H9 (cell line): ENCODE data around the gene IQGAP2. TPM values are rescaled to one million over a fixed set of nuclear protein-coding genes. Genes with fewer than 3 reads are reported as not detected.

ENCODE experiments used
- DNase-seq: peaks from one replicate; pipeline ENCODE4 v3.0.0-alpha.2; 2017
- H2AFZ ChIP-seq: one replicate; pipeline ENCODE4 v1.6.1; 2013; ENCODE audit warnings: mild to moderate bottlenecking, low read length, control low read depth, moderate library complexity
- H2AK5ac ChIP-seq: 2 replicates; pipeline ENCODE4 v1.6.1; 2013; ENCODE audit warnings: low read length, control low read depth, mixed read lengths; ENCODE audit not compliant: insufficient read length
- H2BK120ac ChIP-seq: one replicate; pipeline ENCODE4 v1.6.1; 2013; ENCODE audit warnings: low read depth, mild to moderate bottlenecking, low read length, control low read depth, inconsistent platforms; ENCODE audit not compliant: poor library complexity, severe bottlenecking
- H2BK12ac ChIP-seq: 2 replicates; pipeline ENCODE4 v1.6.1; 2013; ENCODE audit warnings: low read length, control low read depth, mixed read lengths, low read depth; ENCODE audit not compliant: insufficient read length
- H2BK15ac ChIP-seq: 2 replicates; pipeline ENCODE4 v1.6.1; 2013; ENCODE audit warnings: low read depth, low read length, control low read depth
- H2BK20ac ChIP-seq: one replicate; pipeline ENCODE4 v1.6.1; 2013; ENCODE audit warnings: low read depth, mild to moderate bottlenecking, low read length, control low read depth, inconsistent platforms; ENCODE audit not compliant: poor library complexity, severe bottlenecking
- H2BK5ac ChIP-seq: 2 replicates; pipeline ENCODE4 v1.6.1; 2013; ENCODE audit warnings: low read length, control low read depth, mixed read lengths; ENCODE audit not compliant: insufficient read length
- H3K14ac ChIP-seq: 2 replicates; pipeline ENCODE4 v1.6.1; 2013; ENCODE audit warnings: low read length, control low read depth; ENCODE audit not compliant: insufficient read depth
- H3K18ac ChIP-seq: 2 replicates; pipeline ENCODE4 v1.6.1; 2013; ENCODE audit warnings: low read depth, mild to moderate bottlenecking, mixed read lengths, low read length, control low read depth; ENCODE audit not compliant: insufficient read length
- H3K23ac ChIP-seq: 2 replicates; pipeline ENCODE4 v1.6.1; 2013; ENCODE audit warnings: low read length, control low read depth, mixed read lengths, low read depth; ENCODE audit not compliant: insufficient read length
- H3K23me2 ChIP-seq: 2 replicates; pipeline ENCODE4 v1.6.1; 2013; ENCODE audit warnings: low read depth, mild to moderate bottlenecking, mixed read lengths, low read length, control low read depth; ENCODE audit not compliant: insufficient read length, poor library complexity, severe bottlenecking
- H3K27ac ChIP-seq: 2 replicates; pipeline ENCODE4 v1.5.1; 2013; ENCODE audit warnings: low read length, control low read depth, mixed read lengths, low read depth; ENCODE audit not compliant: insufficient read length
- H3K27me3 ChIP-seq: 2 replicates; pipeline ENCODE4 v1.6.1; 2013; ENCODE audit warnings: low read length, control low read depth, inconsistent platforms; ENCODE audit not compliant: insufficient read depth
- H3K4ac ChIP-seq: 2 replicates; pipeline ENCODE4 v1.6.1; 2013; ENCODE audit warnings: low read depth, mild to moderate bottlenecking, control low read depth, inconsistent platforms, low read length, moderate library complexity
- H3K4me1 ChIP-seq: 2 replicates; pipeline ENCODE4 v1.6.1; 2013; ENCODE audit warnings: low read length, control low read depth, inconsistent platforms; ENCODE audit not compliant: insufficient read depth
- H3K4me2 ChIP-seq: 2 replicates; pipeline ENCODE4 v1.6.1; 2013; ENCODE audit warnings: low read length, control low read depth, mixed read lengths; ENCODE audit not compliant: insufficient read length, insufficient read depth
- H3K56ac ChIP-seq: 2 replicates; pipeline ENCODE4 v1.6.1; 2013; ENCODE audit warnings: low read depth, mild to moderate bottlenecking, mixed read lengths, low read length, control low read depth; ENCODE audit not compliant: insufficient read length
- H3K79me1 ChIP-seq: 2 replicates; pipeline ENCODE4 v1.6.1; 2013; ENCODE audit warnings: low read depth, mild to moderate bottlenecking, moderate library complexity, low read length, control low read depth, inconsistent platforms; ENCODE audit not compliant: insufficient read depth, poor library complexity, severe bottlenecking
- H3K79me2 ChIP-seq: 2 replicates; pipeline ENCODE4 v1.6.1; 2013; ENCODE audit warnings: low read length, control low read depth, inconsistent platforms; ENCODE audit not compliant: insufficient read depth
- H3K9ac ChIP-seq: 2 replicates; pipeline ENCODE4 v1.6.1; 2013; ENCODE audit warnings: low read length, control low read depth, mixed read lengths; ENCODE audit not compliant: insufficient read length; ENCODE audit errors: extremely low read depth
- H3K9me3 ChIP-seq: one replicate; pipeline ENCODE4 v1.6.1; 2013; ENCODE audit warnings: low read depth, low read length, inconsistent platforms; ENCODE audit not compliant: control insufficient read depth
- H3T11ph ChIP-seq: one replicate; pipeline ENCODE4 v1.6.1; 2013; ENCODE audit warnings: mild to moderate bottlenecking, low read length, control low read depth, inconsistent platforms
- H4K20me1 ChIP-seq: one replicate; pipeline ENCODE4 v1.6.1; 2013; ENCODE audit not compliant: control insufficient read depth, insufficient read length, insufficient read depth
- H4K5ac ChIP-seq: 2 replicates; pipeline ENCODE4 v1.6.1; 2013; ENCODE audit warnings: low read depth, mild to moderate bottlenecking, mixed read lengths, low read length, control low read depth; ENCODE audit not compliant: insufficient read length
- H4K8ac ChIP-seq: replicated peaks from 2 replicates; pipeline ENCODE4 v1.6.1; 2013; ENCODE audit warnings: low read length, control low read depth, mixed read lengths, low read depth; ENCODE audit not compliant: insufficient read length
- H4K91ac ChIP-seq: 2 replicates; pipeline ENCODE4 v1.6.1; 2013; ENCODE audit warnings: low read depth, mild to moderate bottlenecking, moderate library complexity, mixed read lengths, low read length, control low read depth; ENCODE audit not compliant: insufficient read length
- H3K27ac Mint-ChIP-seq, 3 experiments: 2 replicates in 2 of 3; 3 replicates in 1 of 3; pipeline ENCODE4 v1.8.0; 2020 to 2021; ENCODE audit warnings: mixed read lengths in 3 of 3, mild to moderate bottlenecking in 1 of 3, moderate library complexity in 1 of 3
- H3K27me3 Mint-ChIP-seq: 2 replicates; pipeline ENCODE4 v1.8.0; 2021; ENCODE audit warnings: low read depth, mild to moderate bottlenecking, moderate library complexity, mixed read lengths
- H3K36me3 Mint-ChIP-seq, 3 experiments: 2 replicates in 2 of 3; 3 replicates in 1 of 3; pipeline ENCODE4 v1.8.0; 2020 to 2021; ENCODE audit warnings: low read depth in 3 of 3, mixed read lengths in 3 of 3; ENCODE audit not compliant: insufficient read depth in 1 of 3
- H3K4me1 Mint-ChIP-seq, 2 experiments: 2 replicates each; pipeline ENCODE4 v1.8.0; 2020; ENCODE audit warnings: mixed read lengths in 2 of 2
- H3K4me3 Mint-ChIP-seq, 2 experiments: 2 replicates in 1 of 2; 3 replicates in 1 of 2; pipeline ENCODE4 v1.8.0; 2020 to 2021; ENCODE audit warnings: mild to moderate bottlenecking in 2 of 2, mixed read lengths in 2 of 2, moderate library complexity in 1 of 2
- H3K9me3 Mint-ChIP-seq, 2 experiments: 2 replicates in 1 of 2; 3 replicates in 1 of 2; pipeline ENCODE4 v1.8.0; 2020; ENCODE audit warnings: mild to moderate bottlenecking in 2 of 2, mixed read lengths in 2 of 2, moderate library complexity in 1 of 2
- CTCF ChIP-seq: fragments of 200-600 bp; sonication (generic); conservative IDR thresholded peaks from 3 replicates; pipeline ENCODE4 v1.8.0; 2021; ENCODE audit warnings: antibody characterized with exemption, mild to moderate bottlenecking
- WGBS: extraction: QIAGEN DNeasy Blood & Tissue Kit; methylation state at CpG from one replicate; pipeline ENCODE4 v1.1.7; 2013; ENCODE audit warnings: missing lambda C conversion rate, low lambda C conversion rate, mixed read lengths; ENCODE audit not compliant: insufficient read length; ENCODE audit errors: extremely low coverage; 5-methylcytosine and 5-hydroxymethylcytosine counted together
- total RNA-seq: library from RNA; stranded (reverse); gene quantifications from 2 replicates; pipeline ENCODE4 v1.2.1, GENCODE V29; 2021

The IQGAP2 gene
- total RNA-seq, 1 experiment from 2014 or later, result 22.5 TPM

- Histone ChIP-seq H3K14ac (no peak overlapping the region), H3K23ac (no peak overlapping the region), H2BK15ac (no peak overlapping the region), H3K27me3 (no peaks in the 10 kb centered on the region), H3K56ac (no peak overlapping the region), H3T11ph (no peak overlapping the region), H2BK120ac (no peak overlapping the region), H3K9me3 (no peaks in the 10 kb centered on the region), H3K23me2 (no peaks in the 10 kb centered on the region), H3K79me1 (no peaks in the 10 kb centered on the region), H4K5ac (no peak overlapping the region), H3K9ac (no peak overlapping the region), H3K4me2 (no peak overlapping the region), H3K27ac (no peak overlapping the region), H3K4me1 (0 out of 2 replicates have a peak, but pooled peaks cover 2% of the 10 kb centered on the region), H2BK20ac (no peak overlapping the region), H2BK12ac (no peak overlapping the region), H2AFZ (no peak overlapping the region), H4K91ac (no peak overlapping the region), H4K8ac (no peak overlapping the region), H3K18ac (no peak overlapping the region), H4K20me1 (no peaks in the 10 kb centered on the region), H2BK5ac (no peak overlapping the region), H3K79me2 (no peaks in the 10 kb centered on the region), H3K4ac (no peak overlapping the region), H2AK5ac (no peak overlapping the region)
- Mint-ChIP-seq H3K27ac (no peak overlapping the region), H3K9me3 (no peaks in the 10 kb centered on the region), H3K27me3 (no peaks in the 10 kb centered on the region), H3K4me3 (no peak overlapping the region), H3K4me1 (peaks cover 7 to 8% of the 10 kb centered on the region in 2 experiments; a peak in 3 of 4 replicates), H3K36me3 (peaks cover 0 to 10% (median 7%) of the 10 kb centered on the region in 3 experiments; a peak in 3 of 7 replicates)
- no peak for TF ChIP-seq CTCF
- WGBS, result no CpG with 5 or more reads among the region's 4 CpGs
- no peak for DNase-seq
Measured at GRCh38 chr5:76608833-76609232, 205.7 kb downstream of the IQGAP2 start.
